Neural progenitor cell (in vitro differentiated cells): ENCODE measurements around the gene MADD. TPM values are rescaled to one million over a fixed set of nuclear protein-coding genes. Genes with fewer than 3 reads are reported as not detected.

Experiments
- DNase-seq: peaks from one replicate; pipeline ENCODE4 v3.0.0-alpha.2; 2016; ENCODE audit warnings: low spot score
- H2AFZ ChIP-seq: fragments of 200-600 bp; sonication (generic); replicated peaks from 2 replicates; pipeline ENCODE4 v1.6.1; 2016; ENCODE audit warnings: antibody characterized with exemption
- H3F3A ChIP-seq: fragments of 200-600 bp; sonication (generic); 2 replicates; pipeline ENCODE4 v1.6.1; 2016; ENCODE audit warnings: antibody characterized with exemption, low read depth
- H3K27ac ChIP-seq: fragments of 200-600 bp; sonication (generic); 2 replicates; pipeline ENCODE4 v1.5.1; 2016; ENCODE audit warnings: mild to moderate bottlenecking
- H3K27me3 ChIP-seq: fragments of 200-600 bp; sonication (generic); 2 replicates; pipeline ENCODE4 v1.6.1; 2016; ENCODE audit warnings: mild to moderate bottlenecking, moderate library complexity
- H3K36me3 ChIP-seq: fragments of 200-600 bp; sonication (generic); 2 replicates; pipeline ENCODE4 v1.5.1; 2016
- H3K4me1 ChIP-seq: fragments of 200-600 bp; sonication (generic); 2 replicates; pipeline ENCODE4 v1.6.1; 2016; ENCODE audit warnings: mixed run types
- H3K4me2 ChIP-seq: fragments of 200-600 bp; sonication (generic); 2 replicates; pipeline ENCODE4 v1.6.1; 2016
- H3K4me3 ChIP-seq: fragments of 200-600 bp; sonication (generic); 2 replicates; pipeline ENCODE4 v1.5.1; 2016
- H3K79me2 ChIP-seq: fragments of 200-600 bp; sonication (generic); 2 replicates; pipeline ENCODE4 v1.6.1; 2016; ENCODE audit warnings: low read depth
- H3K9ac ChIP-seq: fragments of 200-600 bp; sonication (generic); 2 replicates; pipeline ENCODE4 v1.6.1; 2016
- H3K9me3 ChIP-seq: fragments of 200-600 bp; sonication (generic); 2 replicates; pipeline ENCODE4 v1.5.1; 2016; ENCODE audit warnings: low read depth
- H4K20me1 ChIP-seq: fragments of 200-600 bp; sonication (generic); 2 replicates; pipeline ENCODE4 v1.6.1; 2016; ENCODE audit warnings: low read depth
- H3K27ac Mint-ChIP-seq: 3 replicates; pipeline ENCODE4 v1.8.0; 2021; ENCODE audit warnings: mixed read lengths
- H3K27me3 Mint-ChIP-seq: 2 replicates; pipeline ENCODE4 v1.8.0; 2022; ENCODE audit warnings: low read depth, mild to moderate bottlenecking, inconsistent platforms, moderate library complexity, mixed read lengths; ENCODE audit not compliant: insufficient read depth
- H3K36me3 Mint-ChIP-seq: 3 replicates; pipeline ENCODE4 v1.8.0; 2021; ENCODE audit warnings: mixed read lengths
- H3K4me1 Mint-ChIP-seq: 3 replicates; pipeline ENCODE4 v1.8.0; 2021; ENCODE audit warnings: mixed read lengths
- H3K4me3 Mint-ChIP-seq: 3 replicates; pipeline ENCODE4 v1.8.0; 2021; ENCODE audit warnings: mild to moderate bottlenecking, moderate library complexity, mixed read lengths
- H3K9me3 Mint-ChIP-seq: 3 replicates; pipeline ENCODE4 v1.8.0; 2020; ENCODE audit warnings: mixed read lengths
- CTCF ChIP-seq: fragments of 200-600 bp; sonication (generic); IDR thresholded peaks from 2 replicates; pipeline ENCODE4 v1.5.1; 2017; ENCODE audit warnings: antibody characterized with exemption, mild to moderate bottlenecking
- EZH2 ChIP-seq: fragments of 200-600 bp; sonication (generic); IDR thresholded peaks from 2 replicates; pipeline ENCODE4 v1.6.1; 2017; ENCODE audit warnings: antibody characterized with exemption, mild to moderate bottlenecking, moderate library complexity
- EZH2phosphoT487 ChIP-seq: fragments of 200-600 bp; sonication (generic); IDR thresholded peaks from 2 replicates; pipeline ENCODE4 v1.6.1; 2017; ENCODE audit warnings: antibody characterized with exemption
- total RNA-seq: library from RNA; depleted of rRNA; stranded (reverse); fragments of >200 nt; gene quantifications from 2 replicates; pipeline ENCODE4 v1.2.3, GENCODE V29; 2015; ENCODE audit warnings: low replicate concordance

MADD gene
- total RNA-seq, 1 donor from 2014 or later = 16.1 TPM

GRCh38 chr11:47276923-47277322, 7.0 kb downstream of the MADD start:
- no peak overlapping the region for H3K4me2 ChIP-seq
- H3K9me3 ChIP-seq = no peaks in the 10 kb centered on the region
- H3K4me1 ChIP-seq = no peaks in the 10 kb centered on the region
- no peak overlapping the region for H3K27ac ChIP-seq
- H3K9me3 Mint-ChIP-seq = no peaks in the 10 kb centered on the region
- peaks cover 3% of the 10 kb centered on the region for H3F3A ChIP-seq
- H3K4me1 Mint-ChIP-seq = peaks cover 8% of the 10 kb centered on the region
- no peaks in the 10 kb centered on the region for H3K36me3 ChIP-seq
- no peak overlapping the region for H2AFZ ChIP-seq
- no peak for DNase-seq
- H3K4me3 Mint-ChIP-seq = no peak overlapping the region
- no peak overlapping the region for H3K4me3 ChIP-seq
- H3K27me3 ChIP-seq = no peaks in the 10 kb centered on the region
- peaks cover 18% of the 10 kb centered on the region for H3K79me2 ChIP-seq
- H3K36me3 Mint-ChIP-seq = peaks cover 29% of the 10 kb centered on the region
- H3K9ac ChIP-seq = no peak overlapping the region
- no peak overlapping the region for H3K27ac Mint-ChIP-seq
- peaks cover 2% of the 10 kb centered on the region for H3K27me3 Mint-ChIP-seq
- TF ChIP-seq EZH2 (no peak), CTCF (no peak), EZH2phosphoT487 (no peak)
- peaks cover 15% of the 10 kb centered on the region for H4K20me1 ChIP-seq

- H3K9me3 Mint-ChIP-seq = no peaks in the 10 kb centered on the region
- TF ChIP-seq EZH2phosphoT487 (no peak), EZH2 (no peak), CTCF (no peak)
- H3K4me3 Mint-ChIP-seq = no peak overlapping the region
- H3K27me3 Mint-ChIP-seq = peaks cover 2% of the 10 kb centered on the region
- Histone ChIP-seq H3K9ac (no peak overlapping the region), H3K79me2 (peaks cover 8% of the 10 kb centered on the region), H3K36me3 (no peaks in the 10 kb centered on the region), H3K27me3 (no peaks in the 10 kb centered on the region), H4K20me1 (peaks cover 4% of the 10 kb centered on the region), H3K9me3 (no peaks in the 10 kb centered on the region), H3K4me3 (no peak overlapping the region), H3K4me2 (no peak overlapping the region), H3F3A (no peaks in the 10 kb centered on the region), H3K27ac (no peak overlapping the region), H3K4me1 (no peaks in the 10 kb centered on the region), H2AFZ (no peak overlapping the region)
- DNase-seq = no peak
- no peaks in the 10 kb centered on the region for H3K4me1 Mint-ChIP-seq
- no peak overlapping the region for H3K27ac Mint-ChIP-seq
- H3K36me3 Mint-ChIP-seq = peaks cover 33% of the 10 kb centered on the region
Observed at GRCh38 chr11:47278058-47278457, 8.1 kb downstream of the MADD start.

GRCh38 chr11:47278769-47279168, 8.8 kb downstream of the MADD start:
- H3K27me3 ChIP-seq = no peaks in the 10 kb centered on the region
- no peaks in the 10 kb centered on the region for H3K36me3 ChIP-seq
- no peak overlapping the region for H2AFZ ChIP-seq
- H3K4me1 ChIP-seq = no peaks in the 10 kb centered on the region
- Mint-ChIP-seq H3K9me3 (no peaks in the 10 kb centered on the region), H3K27me3 (peaks cover 2% of the 10 kb centered on the region), H3K27ac (no peak overlapping the region), H3K4me1 (no peaks in the 10 kb centered on the region), H3K36me3 (peaks cover 33% of the 10 kb centered on the region), H3K4me3 (no peak overlapping the region)
- H4K20me1 ChIP-seq = no peaks in the 10 kb centered on the region
- H3K9ac ChIP-seq = no peak overlapping the region
- no peak for DNase-seq
- no peaks in the 10 kb centered on the region for H3K9me3 ChIP-seq
- H3K79me2 ChIP-seq = peaks cover 2% of the 10 kb centered on the region
- no peak overlapping the region for H3K27ac ChIP-seq
- H3K4me3 ChIP-seq = no peak overlapping the region
- H3K4me2 ChIP-seq = no peak overlapping the region
- no peaks in the 10 kb centered on the region for H3F3A ChIP-seq
- TF ChIP-seq EZH2phosphoT487 (no peak), EZH2 (no peak), CTCF (no peak)
